Neutrophil (primary cell): Measurements from ENCODE around the gene CYTH3.

ENCODE experiments used
- H3K27ac ChIP-seq: fragments of 200-600 bp; sonication (generic); 2 replicates; pipeline ENCODE4 v1.5.1; 2016; ENCODE audit warnings: mild to moderate bottlenecking, moderate library complexity
- H3K27me3 ChIP-seq: fragments of 200-600 bp; sonication (generic); 2 replicates; pipeline ENCODE4 v1.6.0; 2016; ENCODE audit warnings: mild to moderate bottlenecking
- H3K36me3 ChIP-seq: fragments of 200-600 bp; sonication (generic); 2 replicates; pipeline ENCODE4 v1.5.1; 2017
- H3K4me1 ChIP-seq, 2 experiments: fragments of 200-600 bp in 1 of 2; sonication (generic) in 1 of 2; 1 replicate in 1 of 2; 2 replicates in 1 of 2; pipeline versions ENCODE4 v1.5.1 to v1.6.1; 2013 to 2016; ENCODE audit warnings: low read depth in 1 of 2, low read length in 1 of 2, mild to moderate bottlenecking in 1 of 2, moderate library complexity in 1 of 2; ENCODE audit not compliant: control insufficient read depth in 1 of 2, insufficient read depth in 1 of 2
- H3K4me3 ChIP-seq, 2 experiments: fragments of 200-600 bp in 1 of 2; sonication (generic) in 1 of 2; 1 replicate in 1 of 2; 2 replicates in 1 of 2; pipeline ENCODE4 v1.5.1; 2013 to 2016; ENCODE audit warnings: low read depth in 1 of 2, low read length in 1 of 2, mild to moderate bottlenecking in 1 of 2, moderate library complexity in 1 of 2
- H3K9me3 ChIP-seq: fragments of 200-600 bp; sonication (generic); 2 replicates; pipeline ENCODE4 v1.5.1; 2016
- TF ChIP-seq, protein P1 (sequence below): fragments of 200-600 bp; sonication (generic); IDR thresholded peaks from 2 replicates; pipeline ENCODE4 v1.5.1; 2016; ENCODE audit warnings: antibody characterized with exemption

The CYTH3 gene

DNA sequence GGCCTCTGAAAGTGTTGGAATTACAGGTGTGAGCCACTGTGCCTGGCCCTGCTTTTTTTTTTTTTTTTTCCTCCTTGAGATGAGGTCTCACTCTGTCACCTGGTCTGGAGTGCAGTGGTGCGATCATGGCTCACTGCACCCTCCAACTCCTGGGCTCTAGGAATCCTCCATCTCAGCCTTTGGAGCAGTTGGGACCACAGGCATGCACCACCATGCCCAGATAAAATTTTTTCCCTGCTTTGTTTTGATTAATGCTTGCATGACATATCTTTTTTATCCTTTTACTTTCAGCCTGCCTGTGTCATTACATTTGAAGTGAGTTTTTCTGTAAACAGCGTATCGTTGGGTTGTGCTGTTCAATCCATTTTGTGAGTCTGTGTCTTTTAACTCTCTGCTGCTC is 144.2 kb downstream of the CYTH3 start:
- TF ChIP-seq, protein P1, sequence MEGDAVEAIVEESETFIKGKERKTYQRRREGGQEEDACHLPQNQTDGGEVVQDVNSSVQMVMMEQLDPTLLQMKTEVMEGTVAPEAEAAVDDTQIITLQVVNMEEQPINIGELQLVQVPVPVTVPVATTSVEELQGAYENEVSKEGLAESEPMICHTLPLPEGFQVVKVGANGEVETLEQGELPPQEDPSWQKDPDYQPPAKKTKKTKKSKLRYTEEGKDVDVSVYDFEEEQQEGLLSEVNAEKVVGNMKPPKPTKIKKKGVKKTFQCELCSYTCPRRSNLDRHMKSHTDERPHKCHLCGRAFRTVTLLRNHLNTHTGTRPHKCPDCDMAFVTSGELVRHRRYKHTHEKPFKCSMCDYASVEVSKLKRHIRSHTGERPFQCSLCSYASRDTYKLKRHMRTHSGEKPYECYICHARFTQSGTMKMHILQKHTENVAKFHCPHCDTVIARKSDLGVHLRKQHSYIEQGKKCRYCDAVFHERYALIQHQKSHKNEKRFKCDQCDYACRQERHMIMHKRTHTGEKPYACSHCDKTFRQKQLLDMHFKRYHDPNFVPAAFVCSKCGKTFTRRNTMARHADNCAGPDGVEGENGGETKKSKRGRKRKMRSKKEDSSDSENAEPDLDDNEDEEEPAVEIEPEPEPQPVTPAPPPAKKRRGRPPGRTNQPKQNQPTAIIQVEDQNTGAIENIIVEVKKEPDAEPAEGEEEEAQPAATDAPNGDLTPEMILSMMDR: no peak
- Histone ChIP-seq H3K9me3 (no peaks in the 10 kb centered on the region), H3K27ac (no peak overlapping the region), H3K4me1 (no peaks in the 10 kb centered on the region), H3K36me3 (peaks cover 31% of the 10 kb centered on the region), H3K4me3 (no peak overlapping the region), H3K27me3 (no peaks in the 10 kb centered on the region)

DNA sequence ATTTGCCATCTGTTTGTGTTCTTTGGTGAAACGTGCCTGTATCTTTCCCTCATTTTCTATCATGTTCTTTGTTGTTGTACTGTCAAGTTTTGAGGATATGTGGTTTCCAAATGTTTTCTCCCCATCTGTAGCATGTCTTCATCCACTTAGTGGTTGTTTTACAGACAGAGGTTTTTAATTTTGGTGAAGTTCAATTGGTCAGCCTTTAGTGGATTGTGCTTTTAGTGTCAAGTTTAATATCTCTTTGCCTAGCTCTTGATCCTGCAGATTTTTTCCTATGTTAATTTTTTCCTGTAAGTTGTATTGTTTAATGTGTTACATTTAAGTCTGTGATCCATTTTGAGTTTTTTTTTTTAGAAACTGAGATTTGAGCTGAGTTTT is 145.3 kb downstream of the CYTH3 start:
- no peaks in the 10 kb centered on the region for H3K4me1 ChIP-seq
- H3K27ac ChIP-seq: no peak overlapping the region
- TF ChIP-seq, protein P1: no peak
- no peaks in the 10 kb centered on the region for H3K27me3 ChIP-seq
- H3K9me3 ChIP-seq: no peaks in the 10 kb centered on the region
- peaks cover 37% of the 10 kb centered on the region for H3K36me3 ChIP-seq
- no peak overlapping the region for H3K4me3 ChIP-seq

DNA sequence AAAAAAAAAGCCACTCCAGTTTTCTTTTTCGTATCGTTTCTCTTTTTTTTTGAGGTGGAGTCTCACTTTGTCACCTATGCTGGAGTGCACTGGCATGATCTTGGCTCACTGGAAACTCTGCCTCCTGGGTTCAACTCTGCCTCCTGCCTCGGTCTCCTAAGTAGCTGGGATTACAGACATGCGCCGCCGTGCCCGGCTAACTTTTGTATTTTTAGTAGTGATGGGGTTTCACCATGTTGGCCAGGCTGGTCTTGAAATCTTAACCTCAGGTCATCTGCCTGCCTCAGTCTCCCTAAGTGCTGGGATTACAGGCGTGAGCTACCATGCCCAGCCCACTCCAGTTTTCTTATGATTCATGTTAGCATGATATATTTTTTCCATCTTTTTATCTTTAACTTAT is 148.6 kb downstream of the CYTH3 start:
- no peaks in the 10 kb centered on the region for H3K4me1 ChIP-seq
- H3K27ac ChIP-seq: no peak overlapping the region
- H3K27me3 ChIP-seq: no peaks in the 10 kb centered on the region
- H3K36me3 ChIP-seq: peaks cover 33% of the 10 kb centered on the region
- no peak overlapping the region for H3K4me3 ChIP-seq
- H3K9me3 ChIP-seq: no peaks in the 10 kb centered on the region
- TF ChIP-seq, protein P1: no peak

DNA sequence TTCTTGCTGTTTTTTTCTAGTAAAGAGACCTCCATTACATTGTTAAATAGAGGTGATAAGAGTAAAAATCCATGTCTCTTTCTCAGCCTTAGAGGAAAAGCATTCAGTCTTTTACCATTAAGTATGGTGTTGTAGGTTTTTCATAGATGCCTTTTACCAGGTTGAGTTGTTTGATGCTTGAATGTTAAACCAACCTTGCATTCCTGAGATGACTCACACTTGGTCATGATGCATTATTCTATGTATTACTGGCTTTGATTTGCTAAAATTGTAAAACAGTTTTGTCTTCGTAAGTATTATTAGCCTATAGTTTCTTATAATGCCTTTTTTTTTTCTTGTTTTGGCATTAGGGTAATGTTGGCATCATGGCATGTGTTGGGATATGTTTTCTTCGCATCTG is 151.3 kb downstream of the CYTH3 start:
- Histone ChIP-seq H3K27me3 (no peaks in the 10 kb centered on the region), H3K27ac (no peak overlapping the region), H3K9me3 (no peaks in the 10 kb centered on the region), H3K4me1 (no peaks in the 10 kb centered on the region), H3K36me3 (peaks cover 51% of the 10 kb centered on the region), H3K4me3 (no peak overlapping the region)
- TF ChIP-seq, protein P1: no peak

DNA sequence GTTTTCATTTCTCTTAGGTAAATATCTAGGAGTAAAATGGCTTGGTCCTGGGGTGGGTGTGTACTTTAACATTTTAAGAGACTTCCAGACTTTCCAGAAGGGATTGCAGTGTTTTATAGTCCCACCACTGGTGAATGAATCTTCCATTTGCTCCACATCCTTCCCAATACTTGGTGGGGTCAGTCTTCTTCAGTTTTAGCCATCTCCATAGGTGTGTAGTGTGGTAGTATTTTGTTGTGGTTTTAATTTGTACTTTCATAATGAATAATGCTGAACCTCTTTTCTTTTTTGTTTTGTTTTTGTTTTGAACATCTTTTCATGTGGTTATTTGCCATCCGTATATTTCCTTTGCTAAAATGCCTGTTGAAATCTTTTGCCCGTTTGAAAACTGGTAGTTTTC is 154.9 kb downstream of the CYTH3 start:
- Histone ChIP-seq H3K27ac (no peak overlapping the region), H3K27me3 (no peaks in the 10 kb centered on the region), H3K9me3 (no peaks in the 10 kb centered on the region), H3K4me3 (no peak overlapping the region), H3K36me3 (peaks cover 70% of the 10 kb centered on the region), H3K4me1 (no peaks in the 10 kb centered on the region)
- TF ChIP-seq, protein P1: no peak

DNA sequence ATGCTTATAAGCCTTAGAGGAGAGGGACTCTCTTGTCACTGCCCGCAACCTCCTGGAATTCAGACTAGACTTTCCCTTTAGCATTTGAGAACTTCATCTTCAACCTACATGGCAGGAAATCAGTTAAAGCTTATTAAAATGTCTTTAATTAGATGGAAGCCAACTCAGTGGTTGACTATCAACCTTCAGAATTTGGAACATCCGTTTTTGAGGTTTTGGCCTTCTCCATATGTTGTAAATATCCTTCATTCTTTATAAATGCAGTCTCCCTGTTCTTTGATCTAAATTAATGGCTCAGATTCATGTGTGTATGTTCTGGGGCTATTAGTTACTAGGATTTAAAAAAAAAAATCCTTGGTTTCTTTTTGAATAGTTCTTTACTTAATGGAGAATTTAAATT is 156.2 kb downstream of the CYTH3 start:
- H3K4me3 ChIP-seq: no peak overlapping the region
- TF ChIP-seq, protein P1: no peak
- no peaks in the 10 kb centered on the region for H3K27me3 ChIP-seq
- no peaks in the 10 kb centered on the region for H3K9me3 ChIP-seq
- H3K4me1 ChIP-seq: no peaks in the 10 kb centered on the region
- no peak overlapping the region for H3K27ac ChIP-seq
- H3K36me3 ChIP-seq: peaks cover 72% of the 10 kb centered on the region
